Stimulated activated CD8-positive, alpha-beta memory T cell treated with anti-CD3 and anti-CD28 coated beads, Interleukin-12 subunit alpha, Interleukin-12 subunit beta, amount 100 ng/mL, for 4 hours (primary cell): ENCODE results near the gene TSSC4.
"Not testable (repeated sequence)": the region's sequence is repeated elsewhere in the genome, so short reads cannot be mapped to it uniquely, and the experiment has no call there.

Experiments
- DNase-seq: peaks from one replicate; pipeline ENCODE4 v3.0.0-alpha.2; 2020; ENCODE audit warnings: low read depth

The TSSC4 gene

DNA sequence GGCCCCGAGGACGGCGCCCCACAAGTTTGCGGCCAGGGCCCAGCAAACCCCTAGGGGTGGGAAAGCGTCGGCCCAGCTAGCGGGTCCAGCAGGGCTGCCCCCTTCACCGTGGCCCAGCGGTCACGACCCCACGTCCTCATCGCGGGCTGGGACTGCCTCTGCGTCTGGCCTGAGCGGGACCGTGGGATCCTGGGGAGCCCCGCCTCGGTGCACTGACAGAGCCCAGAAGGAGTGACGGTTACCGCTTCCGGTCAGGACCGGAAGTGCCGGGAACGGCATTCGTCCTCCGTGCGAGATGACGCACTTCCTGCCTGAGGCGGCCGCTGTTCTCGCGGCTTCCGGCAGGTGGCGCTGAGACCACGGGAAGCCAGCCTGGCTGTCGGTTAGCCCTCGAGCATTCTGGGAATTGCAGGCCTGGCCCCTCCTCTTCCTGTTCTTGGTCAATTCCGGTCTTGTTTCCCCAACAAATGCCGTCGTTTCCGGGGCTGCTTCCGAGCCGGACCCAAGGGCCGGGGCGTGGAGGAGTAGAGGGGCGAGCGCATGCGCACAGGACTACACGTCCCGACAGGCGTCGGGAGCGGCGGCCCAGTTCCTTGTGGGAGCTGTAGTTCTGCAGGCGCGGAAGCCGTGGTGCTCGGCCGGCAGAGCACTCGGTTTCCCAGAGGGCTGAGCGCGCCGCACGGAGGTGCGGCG lies at the start of gene TSSC4:
Gene TSSC4, plus strand, starts transcription at position 682 of the 693 bp plus-strand sequence. CDS start 1,884 bp downstream, outside the sequence.
- peak; percentile 99 for DNase-seq

DNA sequence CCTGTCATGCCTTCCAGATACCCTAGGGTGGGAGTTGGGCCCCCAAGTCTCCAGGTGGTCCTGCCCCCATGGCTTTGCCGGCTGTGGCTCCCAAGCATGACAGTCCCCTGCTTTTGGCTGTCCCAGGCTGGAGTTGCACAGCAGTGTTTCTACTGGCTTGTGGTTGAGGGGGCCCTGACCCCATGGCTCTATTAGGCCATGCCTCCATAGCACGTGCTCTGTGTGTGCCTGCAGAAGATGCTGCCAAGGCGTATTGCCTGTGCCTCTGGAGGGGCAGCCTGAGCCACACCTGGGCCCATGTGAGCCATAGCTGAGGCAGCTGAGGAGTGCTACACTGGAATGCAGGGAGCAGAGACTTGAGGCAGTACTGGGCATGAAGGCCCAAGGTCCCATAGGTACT lies 48.8 kb upstream of the TSSC4 start:
- no peak for DNase-seq

DNA sequence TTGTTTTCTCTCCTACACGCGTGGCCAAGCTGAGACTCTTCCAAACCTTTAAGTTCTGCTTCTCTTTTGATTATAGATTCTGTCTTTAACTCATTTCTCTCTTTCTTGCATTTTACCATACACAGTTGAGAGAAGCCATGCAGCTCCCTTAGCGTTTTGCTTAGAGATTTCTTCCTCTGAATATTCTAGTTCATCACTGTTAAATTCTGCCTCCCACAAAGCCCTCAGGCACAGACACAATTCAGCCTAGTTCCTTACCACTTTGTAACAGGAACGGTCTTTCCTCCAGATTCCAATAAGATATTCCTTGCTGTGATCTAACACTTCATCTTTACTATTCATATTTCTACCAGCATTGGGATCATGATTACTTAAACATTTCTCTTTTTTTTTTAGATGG lies 48.1 kb upstream of the TSSC4 start:
- DNase-seq, result no peak

DNA sequence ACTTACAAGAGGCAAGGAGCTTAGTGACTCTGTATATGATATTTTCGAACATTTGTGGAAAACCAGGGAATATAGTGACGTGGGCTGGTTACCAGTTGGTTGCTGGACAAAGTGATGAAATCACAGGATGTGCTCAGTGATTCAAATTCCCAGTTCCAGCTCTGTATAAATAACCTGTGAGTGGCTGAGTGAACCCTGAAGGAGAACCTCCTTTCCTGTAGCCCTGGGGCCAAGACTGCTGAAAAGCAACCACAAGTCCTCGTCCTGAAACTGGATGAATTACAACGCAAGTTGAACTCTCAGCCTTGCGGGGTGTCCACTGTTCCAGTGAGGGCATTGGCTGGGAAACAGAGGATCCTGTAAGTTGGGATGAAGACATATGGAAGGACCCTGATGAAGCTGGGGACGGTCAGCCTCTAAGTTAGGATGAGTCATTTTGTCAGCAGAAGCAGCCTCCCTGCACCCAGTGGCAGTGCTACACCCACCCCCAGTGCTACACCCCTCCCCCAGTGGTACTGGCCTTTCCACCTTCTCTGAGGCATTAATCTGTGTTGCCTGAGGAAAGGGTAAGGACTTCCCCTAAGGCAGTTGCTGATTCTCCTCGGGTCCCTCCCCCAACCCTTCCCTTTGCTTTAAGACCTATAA lies 45.4 kb upstream of the TSSC4 start:
- no peak for DNase-seq

DNA sequence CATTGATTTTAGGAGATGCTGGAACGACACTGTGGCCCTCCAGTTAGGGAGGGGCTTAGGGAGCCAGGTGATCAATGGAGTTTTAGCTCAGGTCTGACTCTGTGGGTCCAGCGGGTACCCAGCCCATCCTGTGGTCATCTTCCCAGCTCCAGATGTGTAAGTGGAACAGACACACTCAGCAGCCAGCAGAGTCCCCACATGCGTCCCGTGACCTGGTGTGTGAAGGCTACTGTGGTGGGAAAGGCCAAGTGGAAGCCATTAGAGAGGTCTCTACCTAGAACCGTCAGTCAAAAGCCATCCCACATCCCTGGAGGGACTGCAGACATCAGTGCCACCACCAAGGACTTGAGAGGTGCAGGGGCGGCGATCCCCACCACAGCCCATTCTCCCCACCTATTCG lies 43.3 kb upstream of the TSSC4 start:
- no peak for DNase-seq

DNA sequence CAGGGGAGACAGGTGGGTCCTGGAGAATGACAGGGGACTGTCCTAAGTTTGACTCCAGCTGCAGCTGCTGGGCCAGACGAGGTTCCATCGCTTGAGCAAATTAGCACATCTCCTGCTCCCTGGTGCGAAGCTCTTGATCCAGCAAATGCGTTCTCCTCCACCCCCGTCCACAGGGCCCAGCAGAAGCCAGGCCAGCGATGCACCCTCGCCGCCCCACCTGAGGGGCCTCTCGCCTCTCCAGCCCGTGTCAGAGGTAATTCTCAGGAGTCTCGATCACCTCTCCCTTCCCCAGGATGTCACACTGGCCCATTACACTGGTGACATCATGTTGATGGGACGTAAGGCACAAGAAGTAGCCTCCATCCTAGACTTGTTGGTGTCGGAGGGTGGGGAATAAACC lies 42.9 kb upstream of the TSSC4 start:
- not testable (repeated sequence) for DNase-seq

DNA sequence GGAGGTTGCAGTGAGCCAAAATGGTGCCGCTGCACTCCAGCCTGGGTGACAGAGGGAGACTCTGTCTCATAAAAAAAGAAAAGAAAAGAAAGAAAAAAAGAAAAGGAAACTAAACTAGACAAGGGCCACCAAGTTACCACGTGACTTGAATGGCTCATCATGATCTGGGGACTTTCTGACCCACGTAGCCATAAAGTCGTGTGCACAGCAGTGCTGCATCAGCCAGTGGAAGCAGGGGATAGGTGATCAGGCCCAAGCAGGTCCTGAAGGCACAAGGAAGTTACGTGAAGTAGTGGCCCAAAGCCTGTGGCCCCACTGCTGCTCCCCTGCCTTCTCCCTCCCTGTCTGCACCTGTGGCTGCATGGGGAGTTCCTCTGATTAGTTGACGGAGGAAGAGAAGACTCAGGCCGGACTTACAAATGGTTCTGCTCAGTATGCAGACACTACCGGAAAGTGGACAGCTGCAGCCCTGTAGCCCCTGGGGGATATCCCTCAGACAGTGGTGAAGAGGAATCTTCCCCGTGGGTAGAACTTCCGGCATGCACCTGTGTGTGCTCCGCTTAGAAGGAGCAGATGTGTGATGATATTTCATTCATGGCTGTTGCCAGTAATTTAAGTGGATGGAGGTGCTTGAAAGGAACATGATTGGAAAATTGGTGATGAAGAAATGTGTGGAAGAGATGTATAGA lies 41.7 kb upstream of the TSSC4 start:
- DNase-seq, result no peak

DNA sequence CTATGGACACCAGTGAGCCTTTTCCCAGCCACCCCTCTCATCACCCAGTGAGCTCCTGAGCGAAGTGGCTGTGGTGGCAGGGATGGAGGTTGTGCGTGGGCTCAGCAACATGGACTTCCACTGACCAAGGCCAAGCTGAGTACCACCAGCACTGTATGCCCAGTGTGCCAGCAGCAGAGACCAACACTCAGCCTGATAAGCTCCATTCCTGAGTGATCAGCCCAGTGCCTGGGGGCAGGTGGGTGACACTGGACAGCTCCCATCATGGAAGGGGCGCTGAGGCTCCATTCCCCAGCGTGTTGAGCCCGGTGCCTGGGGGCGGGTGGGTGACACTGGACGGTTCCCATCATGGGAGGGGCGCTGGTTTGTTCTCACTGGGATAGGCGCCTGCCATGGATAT lies 41.0 kb upstream of the TSSC4 start:
- DNase-seq, result no peak

DNA sequence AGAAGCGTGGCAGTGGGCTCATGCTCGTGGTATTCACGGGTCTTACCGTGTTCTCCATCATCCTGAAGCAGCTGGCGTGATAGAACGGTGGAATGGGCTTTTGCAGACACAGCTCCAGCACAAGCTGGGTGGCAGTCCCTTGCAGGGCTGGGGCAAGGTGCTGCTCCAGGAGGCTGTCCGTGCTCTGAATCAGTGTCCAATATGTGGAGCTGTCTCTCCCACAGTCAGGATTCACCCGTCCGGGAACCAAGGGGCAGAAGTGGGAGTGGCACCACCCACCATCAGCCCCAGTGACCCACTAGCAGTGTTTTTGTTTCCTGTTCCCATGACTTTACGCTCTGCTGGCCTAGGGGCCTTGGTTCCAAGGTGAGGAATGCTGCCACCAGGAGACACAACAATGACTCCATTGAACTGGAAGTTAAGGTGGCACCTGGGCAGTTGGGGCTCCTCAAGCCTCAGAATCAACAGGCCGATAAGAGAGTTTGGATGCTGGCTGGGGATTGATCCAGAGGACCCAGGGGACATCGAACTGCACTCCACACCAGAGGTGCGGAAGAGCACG lies 40.4 kb upstream of the TSSC4 start:
- no peak for DNase-seq

DNA sequence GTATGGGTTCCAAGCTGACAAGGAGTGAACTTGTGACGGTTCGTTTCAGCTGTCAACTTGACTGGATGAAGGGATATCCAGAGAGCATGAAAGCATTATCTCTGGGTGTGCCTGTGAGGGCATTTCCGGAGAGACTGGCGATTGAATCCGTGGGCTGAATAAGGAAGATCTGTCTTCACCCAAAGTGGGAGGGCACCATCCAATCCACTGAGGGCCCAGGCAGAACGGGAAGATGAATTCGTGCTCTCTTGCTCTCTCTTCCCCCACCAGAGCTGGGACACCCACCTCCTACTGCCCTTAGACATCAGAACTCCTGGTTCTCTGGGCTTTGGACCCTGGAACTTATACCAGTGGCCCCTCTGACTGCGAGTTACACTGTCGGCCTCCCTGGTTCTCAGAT lies 39.0 kb upstream of the TSSC4 start:
- no peak for DNase-seq

DNA sequence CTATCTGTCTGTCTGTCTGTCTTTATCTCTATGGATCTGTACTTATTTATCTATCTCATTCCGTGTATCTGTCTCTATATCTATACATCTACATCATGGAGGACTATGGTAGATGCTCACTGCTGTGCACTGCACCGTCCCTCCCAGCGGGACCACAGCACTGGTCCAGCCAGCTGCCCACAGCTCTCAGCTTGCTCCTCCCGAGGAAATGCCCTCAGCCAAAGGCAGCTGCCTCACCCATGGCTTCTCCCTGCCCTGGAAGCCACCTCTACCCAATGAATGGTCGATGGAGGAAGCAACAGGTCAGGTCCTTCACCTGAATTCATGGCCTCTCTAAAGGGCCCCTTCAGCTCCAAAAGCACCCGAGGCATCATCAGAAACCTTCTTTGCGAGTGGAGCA lies 38.1 kb upstream of the TSSC4 start:
- no peak for DNase-seq

DNA sequence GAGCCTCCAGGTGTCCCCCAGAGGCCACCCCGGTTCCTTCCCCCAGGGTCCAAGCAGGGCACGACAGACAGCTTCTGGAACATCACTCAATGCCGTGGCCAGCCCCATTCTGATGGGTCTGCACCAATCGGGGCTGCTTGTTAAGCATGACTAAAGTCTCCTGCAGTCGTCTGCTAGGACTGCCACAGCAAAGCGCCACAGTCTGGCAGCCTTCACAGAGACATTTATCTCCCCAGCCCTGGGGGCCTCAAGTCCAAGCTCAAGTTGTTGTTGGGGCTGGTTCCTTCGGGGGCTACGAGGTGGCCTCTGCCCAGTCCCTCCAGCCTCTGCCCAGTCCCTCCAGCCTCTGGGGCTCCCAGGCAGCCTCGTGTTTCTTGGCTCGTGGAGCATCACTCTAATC lies 37.4 kb upstream of the TSSC4 start:
- no peak for DNase-seq

DNA sequence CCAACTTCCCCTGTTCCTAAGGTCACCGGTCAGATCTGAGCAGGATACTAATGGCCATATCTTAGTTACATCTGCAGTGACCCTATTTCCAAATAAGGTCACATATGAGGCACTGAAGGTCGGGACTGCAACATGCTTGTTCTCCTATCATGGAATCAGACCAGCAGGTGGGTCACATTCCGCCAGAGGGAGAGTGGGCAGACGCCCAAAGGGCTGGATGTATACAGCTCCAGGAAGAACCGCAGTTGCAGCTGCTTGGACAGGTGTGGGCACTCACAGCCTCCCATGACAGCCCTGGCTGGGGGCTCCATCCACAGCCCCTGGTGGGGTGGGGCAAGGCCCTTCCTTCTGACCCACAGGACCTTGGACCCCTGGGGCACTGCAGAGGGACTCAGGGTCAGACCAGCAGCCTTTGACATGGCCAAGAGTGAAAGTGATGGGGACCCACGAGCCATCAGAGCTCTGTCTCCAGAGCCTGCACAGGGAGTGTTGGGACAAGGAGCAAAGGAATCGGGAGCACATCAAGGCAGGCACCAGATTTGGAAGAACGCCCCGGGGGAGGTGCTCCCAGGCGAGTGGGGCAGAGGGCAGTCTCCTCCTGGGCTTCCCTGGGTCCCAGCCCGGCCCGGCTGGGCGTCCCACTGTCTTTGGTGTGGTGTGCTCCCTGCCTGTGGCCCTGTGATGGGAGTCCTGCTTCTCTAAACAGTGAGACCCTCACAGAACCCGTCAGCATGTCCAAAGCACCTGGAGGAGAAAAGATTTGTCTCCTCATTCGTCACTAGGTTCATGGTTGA lies 36.8 kb upstream of the TSSC4 start:
- DNase-seq, result no peak

DNA sequence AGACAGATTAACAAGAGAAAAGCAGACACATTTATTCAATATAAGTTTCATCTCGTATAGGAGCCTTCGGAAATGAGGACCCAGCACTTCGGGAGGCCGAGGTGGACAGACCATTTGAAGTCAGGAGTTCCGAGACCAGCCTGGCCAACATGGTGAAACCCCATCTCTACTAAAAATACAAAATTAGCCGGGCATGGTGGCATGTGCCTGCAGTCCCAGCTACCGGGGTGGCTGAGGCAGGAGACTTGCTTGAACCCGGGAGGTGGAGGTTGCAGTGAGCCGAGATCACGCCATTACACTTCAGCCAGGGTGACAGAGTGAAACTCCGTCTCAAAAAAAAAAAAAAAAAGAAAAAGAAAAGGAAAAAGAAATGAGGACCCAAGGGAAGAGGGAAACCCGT lies 36.2 kb upstream of the TSSC4 start:
- DNase-seq, result not testable (repeated sequence)

DNA sequence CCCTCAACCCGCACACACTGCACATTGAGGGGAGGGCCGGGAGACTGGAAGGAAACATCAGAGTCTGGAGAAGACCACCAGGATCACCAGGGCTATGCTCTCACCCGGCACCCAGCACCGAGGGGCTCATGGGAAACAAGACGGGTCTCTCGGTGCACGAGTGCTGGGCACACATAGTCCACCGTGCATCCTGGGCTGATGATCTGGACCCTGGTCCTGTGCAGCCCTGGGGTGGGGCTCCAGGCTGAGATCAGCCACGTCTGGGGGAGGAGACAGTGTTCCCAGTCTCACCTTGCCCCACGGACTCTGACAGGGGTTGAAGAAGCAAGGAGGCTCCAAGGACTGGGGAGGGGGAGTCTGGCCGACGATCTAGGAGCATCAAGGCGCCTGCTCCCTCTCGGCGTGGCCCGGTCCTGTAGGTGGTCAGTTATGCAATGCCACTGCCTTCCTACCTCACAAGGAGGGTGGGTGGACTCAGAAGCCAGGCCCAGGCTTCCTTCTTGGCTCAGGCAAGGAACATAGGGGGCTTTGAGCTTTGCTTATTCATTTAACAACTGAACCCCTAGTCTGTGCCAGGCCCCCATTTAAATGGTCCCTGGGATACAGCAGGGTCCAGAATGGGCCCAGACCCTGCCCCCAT lies 34.9 kb upstream of the TSSC4 start:
- DNase-seq, result no peak

DNA sequence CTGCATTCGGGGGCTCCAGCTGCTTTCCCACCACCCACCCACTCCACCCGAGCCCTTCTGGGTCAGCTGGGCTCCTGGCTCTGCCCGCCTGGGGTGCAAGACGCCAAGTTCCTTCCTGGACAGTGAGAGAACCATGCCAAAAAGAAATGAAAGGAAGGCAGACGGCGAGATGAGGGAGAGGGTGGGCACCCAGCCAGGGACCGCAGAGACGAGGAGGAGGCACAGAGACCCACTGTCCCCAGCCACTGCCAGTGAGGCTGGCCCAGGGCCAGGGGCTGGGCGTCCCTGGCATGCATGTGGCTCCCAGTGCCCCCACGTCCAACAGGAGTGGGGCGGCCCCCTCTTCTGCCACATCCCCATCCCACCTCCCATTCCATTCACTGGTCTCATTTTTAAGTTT lies 34.3 kb upstream of the TSSC4 start:
- DNase-seq, result no peak

DNA sequence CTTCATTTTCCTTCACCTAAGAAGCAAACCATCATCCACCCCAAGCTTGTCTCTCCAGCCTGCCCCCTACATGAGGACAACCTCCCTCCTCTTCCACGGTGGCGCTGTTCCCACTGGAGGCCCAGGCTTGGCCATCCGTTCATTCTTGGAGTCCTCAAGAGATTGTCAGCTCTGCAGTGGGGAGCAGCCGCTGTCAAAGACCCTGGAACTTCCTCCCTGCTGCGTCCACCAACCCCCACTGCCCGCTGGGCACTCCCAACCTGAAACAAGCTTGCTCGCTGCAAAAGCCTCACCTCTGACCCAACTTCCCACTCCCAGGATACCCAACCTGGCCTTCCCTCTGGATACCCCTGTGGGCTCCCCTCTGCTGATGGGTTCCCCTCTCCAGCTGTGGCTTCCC lies 33.8 kb upstream of the TSSC4 start:
- no peak for DNase-seq

DNA sequence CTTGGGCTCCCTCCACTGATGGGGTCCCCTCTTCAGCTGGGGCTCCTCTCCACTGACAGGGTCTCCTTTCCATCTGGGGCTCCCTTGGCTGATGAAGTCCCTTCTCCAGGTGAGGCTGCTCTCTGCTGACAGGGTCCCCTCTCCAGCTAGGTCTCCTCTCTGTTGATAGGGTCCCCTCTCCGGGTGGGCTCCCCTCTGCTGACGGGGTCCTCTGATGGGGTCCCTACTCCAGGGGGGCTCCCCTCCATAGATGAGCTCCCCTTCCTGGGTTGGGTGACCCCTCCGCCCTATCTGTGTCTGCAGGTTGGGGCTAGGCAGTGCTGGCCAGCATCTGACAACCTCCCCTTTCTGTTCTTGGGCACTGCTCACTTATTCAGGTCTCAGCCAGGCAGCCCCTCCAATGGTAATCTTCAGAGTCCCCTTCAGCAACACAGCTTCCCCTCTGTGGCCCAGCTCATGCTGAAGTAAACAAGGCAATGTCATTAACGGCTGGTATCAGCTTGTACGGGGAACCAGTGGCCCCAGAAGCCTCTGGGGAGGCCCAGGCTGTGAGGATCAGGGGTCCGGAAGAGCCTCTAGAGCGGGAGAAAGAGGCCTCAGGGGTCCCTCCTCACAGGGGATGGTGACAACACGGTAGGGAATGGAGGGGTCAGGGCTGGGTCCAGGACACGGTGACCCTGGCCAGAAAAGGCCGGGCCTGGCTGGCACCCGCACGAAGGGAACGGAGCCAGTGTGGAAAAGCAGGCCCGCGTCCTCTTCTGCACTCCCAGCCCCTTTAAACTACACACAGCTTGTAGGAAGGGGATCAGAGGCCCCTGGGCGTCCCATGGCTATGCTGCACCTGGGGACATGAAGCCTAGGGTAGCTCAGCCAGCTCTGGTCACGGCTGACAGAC lies 33.0 kb upstream of the TSSC4 start:
- no peak for DNase-seq

DNA sequence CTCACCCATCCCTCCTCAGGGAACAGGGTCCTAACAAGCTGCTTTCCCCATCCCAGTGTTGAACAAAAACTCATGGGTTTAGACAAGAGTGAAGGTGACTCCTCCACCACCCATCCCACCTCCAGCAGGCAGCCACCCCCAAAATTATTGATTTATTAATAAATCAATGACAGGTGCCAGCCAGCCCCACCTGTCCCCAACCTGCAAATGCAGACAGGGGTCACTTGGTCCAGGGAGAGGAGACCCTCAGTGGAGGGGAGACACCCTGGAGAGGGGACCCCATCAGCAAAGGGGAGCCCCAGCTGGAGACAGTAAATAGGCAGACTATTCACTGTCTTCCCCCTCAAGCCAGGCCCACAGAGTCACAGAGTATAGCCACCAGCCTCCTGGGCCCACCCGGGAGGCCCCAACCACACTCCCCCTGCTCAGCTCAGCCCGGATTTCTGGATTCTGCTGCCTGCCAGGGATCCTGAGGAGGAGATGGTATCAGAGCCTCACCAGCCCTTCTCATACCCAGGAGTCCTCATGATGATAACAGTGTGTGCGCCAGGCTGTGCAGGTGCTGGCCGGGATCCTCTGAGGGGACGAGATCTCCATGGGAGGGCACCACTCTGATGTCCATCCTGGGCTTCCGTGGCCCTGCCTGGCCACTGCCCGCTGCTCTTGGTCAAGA lies 32.2 kb upstream of the TSSC4 start:
- DNase-seq, result no peak

DNA sequence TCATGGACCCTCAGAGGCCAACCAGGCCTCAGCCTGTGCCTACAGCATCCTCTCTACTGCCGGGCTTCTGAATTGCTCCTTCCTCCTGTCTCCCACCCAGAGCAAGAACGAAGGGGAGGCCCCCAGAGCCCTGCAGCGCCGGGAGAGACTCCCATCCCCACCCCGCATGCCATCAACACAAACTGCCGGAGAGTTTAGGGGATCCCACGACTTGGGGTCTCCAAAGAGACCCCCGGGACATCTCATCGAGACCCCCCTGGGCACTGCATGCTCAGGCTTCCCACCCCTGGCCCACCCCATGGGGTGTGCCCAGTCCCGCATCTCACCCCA lies 31.7 kb upstream of the TSSC4 start:
- DNase-seq, result no peak
